ENCODE results near the gene MRPS22.

DNA sequence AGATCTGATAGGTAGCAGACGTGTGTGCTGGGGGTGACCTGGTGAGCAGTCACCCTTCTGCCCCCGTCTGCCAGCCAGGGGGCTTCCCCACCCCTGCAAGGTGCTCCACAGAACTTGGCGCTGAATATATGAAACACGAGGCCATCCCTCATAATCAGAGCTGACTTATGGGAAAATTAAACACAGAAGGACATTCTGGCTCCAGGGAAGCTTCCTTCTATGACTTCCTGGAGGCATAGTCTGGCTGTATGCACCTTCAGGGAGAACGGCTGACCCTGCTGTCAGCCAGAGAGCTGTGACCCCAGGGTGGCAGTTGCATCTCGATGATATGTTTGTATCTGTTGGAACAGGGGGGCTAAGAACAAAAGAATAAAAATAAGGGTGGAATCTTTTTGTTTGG lies 26.6 kb upstream of the MRPS22 start:
- TF ChIP-seq, protein P1, sequence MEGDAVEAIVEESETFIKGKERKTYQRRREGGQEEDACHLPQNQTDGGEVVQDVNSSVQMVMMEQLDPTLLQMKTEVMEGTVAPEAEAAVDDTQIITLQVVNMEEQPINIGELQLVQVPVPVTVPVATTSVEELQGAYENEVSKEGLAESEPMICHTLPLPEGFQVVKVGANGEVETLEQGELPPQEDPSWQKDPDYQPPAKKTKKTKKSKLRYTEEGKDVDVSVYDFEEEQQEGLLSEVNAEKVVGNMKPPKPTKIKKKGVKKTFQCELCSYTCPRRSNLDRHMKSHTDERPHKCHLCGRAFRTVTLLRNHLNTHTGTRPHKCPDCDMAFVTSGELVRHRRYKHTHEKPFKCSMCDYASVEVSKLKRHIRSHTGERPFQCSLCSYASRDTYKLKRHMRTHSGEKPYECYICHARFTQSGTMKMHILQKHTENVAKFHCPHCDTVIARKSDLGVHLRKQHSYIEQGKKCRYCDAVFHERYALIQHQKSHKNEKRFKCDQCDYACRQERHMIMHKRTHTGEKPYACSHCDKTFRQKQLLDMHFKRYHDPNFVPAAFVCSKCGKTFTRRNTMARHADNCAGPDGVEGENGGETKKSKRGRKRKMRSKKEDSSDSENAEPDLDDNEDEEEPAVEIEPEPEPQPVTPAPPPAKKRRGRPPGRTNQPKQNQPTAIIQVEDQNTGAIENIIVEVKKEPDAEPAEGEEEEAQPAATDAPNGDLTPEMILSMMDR (IDR thresholded peaks at IDR 0.05) = no peak
- TF ChIP-seq POLR2A (IDR thresholded peaks at IDR 0.05) (no peak), POLR2AphosphoS5 (IDR thresholded peaks at IDR 0.05) (no peak)

Measured in sigmoid colon (tissue), 4 donors.